Transverse colon (tissue), 4 donors: ENCODE data around the gene ABHD8. TPM values are rescaled to one million over a fixed set of nuclear protein-coding genes. Genes with fewer than 3 reads are reported as not detected.

Experiments
- DNase-seq: peaks from one replicate; pipeline ENCODE4 v3.0.0-alpha.2; 2019
- H3K27ac ChIP-seq, 4 donors: fragments of 200-600 bp; sonication (generic); 2 replicates each; pipeline ENCODE4 v1.5.1; 2016 to 2018; ENCODE audit warnings: inconsistent platforms in 4 of 4
- H3K27me3 ChIP-seq: fragments of 200-600 bp; sonication (generic); 2 replicates; pipeline ENCODE4 v1.5.1; 2017; ENCODE audit warnings: inconsistent platforms
- H3K36me3 ChIP-seq, 4 donors: fragments of 200-600 bp; sonication (generic); 2 replicates each; pipeline ENCODE4 v1.5.1; 2017 to 2019; ENCODE audit warnings: inconsistent platforms in 4 of 4
- H3K4me1 ChIP-seq, 4 donors: fragments of 200-600 bp; sonication (generic); 2 replicates each; pipeline ENCODE4 v1.5.1; 2017 to 2020; ENCODE audit warnings: inconsistent platforms in 4 of 4
- H3K4me3 ChIP-seq, 4 donors: fragments of 200-600 bp; sonication (generic); 1 replicate in 1 of 4; 2 replicates in 3 of 4; pipeline versions ENCODE4 v1.5.1 to v1.6.1; 2017 to 2019; ENCODE audit warnings: inconsistent platforms in 4 of 4
- H3K9me3 ChIP-seq, 2 donors: fragments of 200-600 bp; sonication (generic); 2 replicates each; pipeline ENCODE4 v1.5.1; 2017 to 2019; ENCODE audit warnings: inconsistent platforms in 2 of 2
- EP300 ChIP-seq: sonication (generic); formaldehyde crosslinking; IDR thresholded peaks from one replicate; pipeline ENCODE4 v1.6.1; 2017; ENCODE audit warnings: antibody characterized with exemption, low read depth
- POLR2A ChIP-seq: fragments of 450-650 bp; IDR thresholded peaks from one replicate; pipeline ENCODE4 v1.6.1; 2016; ENCODE audit warnings: antibody characterized with exemption, mild to moderate bottlenecking, moderate library complexity
- POLR2AphosphoS5 ChIP-seq, 3 donors: sonication (generic); formaldehyde crosslinking; IDR thresholded peaks; one replicate each; pipeline ENCODE4 v1.6.1; 2016; ENCODE audit warnings: antibody characterized with exemption in 3 of 3
- WGBS, 2 donors: methylation state at CpG; one replicate each; pipeline ENCODE4 v1.1.5; 2018; ENCODE audit warnings: low coverage in 1 of 2; 5-methylcytosine and 5-hydroxymethylcytosine counted together
- in situ Hi-C, 4 donors: fragments of 200-750 bp; cut with MboI; loops; one replicate each; pipeline versions ENCODE4 v1.15.0 to v1.15.1; 2017; ENCODE audit warnings: low sequenced_read_pairs in 3 of 4, low pct_ligation_motif_present in 1 of 4, low pct_unique_long_range_greater_than_20kb in 1 of 4
- intact Hi-C: fragments of 100-400 bp; cut with DNase I; formaldehyde crosslinking; loops from one replicate; pipeline ENCODE4 v1.15.1; 2023; ENCODE audit warnings: low total_unique reads
- total RNA-seq, 4 donors: library from RNA; depleted of rRNA; stranded (reverse); fragments of >200 nt; gene quantifications; one replicate each; pipeline ENCODE4 v1.1.0, GENCODE V29; 2016
- TF ChIP-seq, protein P1 (sequence below), 5 experiments: fragments of 200-600 bp in 3 of 5; fragments of 450-650 bp in 2 of 5; sonication (generic) in 3 of 5; IDR thresholded peaks; 1 replicate in 2 of 5; 2 replicates in 3 of 5; pipeline ENCODE4 v1.5.1; 2016 to 2017; ENCODE audit warnings: antibody characterized with exemption in 5 of 5, inconsistent platforms in 3 of 5, mild to moderate bottlenecking in 2 of 5, moderate library complexity in 1 of 5

Gene ABHD8
- total RNA-seq, 4 donors from 2014 or later, result 6.0 to 14.1 (median 9.1) TPM

GRCh38 chr19:17248011-17248776 lies 55.0 kb downstream of the ABHD8 start:
- H3K4me1 ChIP-seq, result peaks cover 21 to 41% (median 33%) of the 10 kb centered on the region in 4 donors
- no peaks in the 10 kb centered on the region for H3K36me3 ChIP-seq
- TF ChIP-seq POLR2A (no peak), POLR2AphosphoS5 (IDR thresholded peaks at IDR 0.05) (no peak), EP300 (no peak)
- TF ChIP-seq, protein P1, sequence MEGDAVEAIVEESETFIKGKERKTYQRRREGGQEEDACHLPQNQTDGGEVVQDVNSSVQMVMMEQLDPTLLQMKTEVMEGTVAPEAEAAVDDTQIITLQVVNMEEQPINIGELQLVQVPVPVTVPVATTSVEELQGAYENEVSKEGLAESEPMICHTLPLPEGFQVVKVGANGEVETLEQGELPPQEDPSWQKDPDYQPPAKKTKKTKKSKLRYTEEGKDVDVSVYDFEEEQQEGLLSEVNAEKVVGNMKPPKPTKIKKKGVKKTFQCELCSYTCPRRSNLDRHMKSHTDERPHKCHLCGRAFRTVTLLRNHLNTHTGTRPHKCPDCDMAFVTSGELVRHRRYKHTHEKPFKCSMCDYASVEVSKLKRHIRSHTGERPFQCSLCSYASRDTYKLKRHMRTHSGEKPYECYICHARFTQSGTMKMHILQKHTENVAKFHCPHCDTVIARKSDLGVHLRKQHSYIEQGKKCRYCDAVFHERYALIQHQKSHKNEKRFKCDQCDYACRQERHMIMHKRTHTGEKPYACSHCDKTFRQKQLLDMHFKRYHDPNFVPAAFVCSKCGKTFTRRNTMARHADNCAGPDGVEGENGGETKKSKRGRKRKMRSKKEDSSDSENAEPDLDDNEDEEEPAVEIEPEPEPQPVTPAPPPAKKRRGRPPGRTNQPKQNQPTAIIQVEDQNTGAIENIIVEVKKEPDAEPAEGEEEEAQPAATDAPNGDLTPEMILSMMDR (IDR thresholded peaks at IDR 0.05), result no peak
- intact Hi-C loops (no loop called here), in situ Hi-C loops (no loop called here)
- H3K4me3 ChIP-seq, result no peak overlapping the region
- H3K9me3 ChIP-seq, result no peaks in the 10 kb centered on the region
- DNase-seq, result peak; percentile 73
- 54 to 62% methylated on average over 2 to 20 of the region's 21 CpGs for WGBS, 2 donors
- peak overlapping the region; percentile 56 to 95 (median 91) for H3K27ac ChIP-seq
- no peaks in the 10 kb centered on the region for H3K27me3 ChIP-seq

DNA sequence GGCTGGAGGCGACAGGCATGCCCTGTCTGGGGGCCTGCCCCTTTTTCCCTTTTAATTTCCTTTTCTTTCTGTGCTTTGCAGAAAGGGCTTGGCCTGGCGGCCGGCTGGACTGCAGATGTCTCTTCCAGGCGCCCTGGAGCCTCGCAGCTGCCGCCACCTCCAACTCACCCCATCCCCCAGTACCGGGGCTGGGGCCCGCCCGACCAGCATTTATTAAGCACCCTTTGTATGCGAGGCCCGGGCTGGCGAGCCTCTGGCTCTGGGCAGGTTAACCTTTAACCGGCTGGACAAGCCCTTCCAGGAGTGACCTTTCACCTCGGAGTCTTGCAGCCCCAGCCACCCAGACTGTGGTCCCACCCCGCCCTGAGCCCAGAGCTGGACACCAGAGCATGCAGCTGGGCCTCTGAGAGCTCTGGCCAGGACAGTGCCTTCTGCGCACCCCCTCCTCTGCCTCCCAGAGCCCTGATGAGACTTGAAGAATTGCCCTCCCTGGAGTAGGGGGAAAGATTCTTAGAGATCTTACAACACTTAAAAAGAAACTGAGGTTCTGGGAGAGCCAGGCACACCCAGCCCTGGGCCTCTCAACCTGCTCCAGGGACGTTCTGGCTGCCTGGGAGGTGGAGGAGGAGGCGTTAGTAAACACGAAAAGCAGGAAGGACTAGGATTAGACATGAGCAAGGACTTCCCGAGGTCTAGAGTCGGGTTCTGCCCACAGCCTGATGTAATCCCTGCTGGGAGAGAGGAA lies 56.4 kb downstream of the ABHD8 start:
- H3K9me3 ChIP-seq, result no peaks in the 10 kb centered on the region
- 0 to 17% methylated on average over 6 to 18 of the region's 21 CpGs for WGBS, 2 donors
- TF ChIP-seq POLR2AphosphoS5 (IDR thresholded peaks at IDR 0.05), result peak in 2 of 3 donors; percentile 16 to 37
- TF ChIP-seq, protein P1 (IDR thresholded peaks at IDR 0.05), result no peak
- peak overlapping the region; percentile 89 to 95 (median 94) for H3K27ac ChIP-seq
- no peaks in the 10 kb centered on the region for H3K36me3 ChIP-seq
- peaks cover 28 to 54% (median 47%) of the 10 kb centered on the region in 4 donors for H3K4me1 ChIP-seq
- H3K27me3 ChIP-seq, result no peaks in the 10 kb centered on the region
- in situ Hi-C loops (no loop called here), intact Hi-C loops (no loop called here)
- peak; percentile 69 for DNase-seq
- peak overlapping the region; percentile 56 to 95 (median 72) for H3K4me3 ChIP-seq

GRCh38 chr19:17245535-17245984 lies 57.7 kb downstream of the ABHD8 start, which contains the start of gene NR2F6:
NR2F6 (minus strand) TSS chr19:17245919; CDS start chr19:17245220, 699 bp downstream.
- Histone ChIP-seq H3K27me3 (no peaks in the 10 kb centered on the region), H3K27ac (peak within 1 kb of the TSS; percentile 89 to 95 (median 94)), H3K9me3 (no peaks in the 10 kb centered on the region), H3K36me3 (no peaks in the 10 kb centered on the region), H3K4me1 (peaks cover 34 to 65% (median 59%) of the 10 kb centered on the region in 4 donors), H3K4me3 (peak within 1 kb of the TSS; percentile 63 to 97 (median 87))
- WGBS, 2 donors, result 0% methylated on average over 24 of the region's 72 CpGs; no CpG with 5 or more reads in 1 of the 2 donors
- no peak for DNase-seq
- in situ Hi-C loops (no loop called here), intact Hi-C loops (no loop called here)
- no peak for TF ChIP-seq EP300
- TF ChIP-seq POLR2AphosphoS5 (IDR thresholded peaks at IDR 0.05), result peak; percentile 65 to 69 (median 68)

GRCh38 chr19:17244618-17245534 lies 58.3 kb downstream of the ABHD8 start:
- H3K4me1 ChIP-seq, result peaks cover 34 to 71% (median 66%) of the 10 kb centered on the region in 4 donors
- H3K4me3 ChIP-seq, result peak overlapping the region; percentile 63 to 97 (median 87)
- intact Hi-C loops (no loop called here), in situ Hi-C loops (no loop called here)
- 6 to 17% methylated on average over 2 to 28 of the region's 100 CpGs for WGBS, 2 donors
- peak; percentile 59 for DNase-seq
- H3K27ac ChIP-seq, result peak overlapping the region; percentile 89 to 95 (median 94)
- no peaks in the 10 kb centered on the region for H3K36me3 ChIP-seq
- no peaks in the 10 kb centered on the region for H3K9me3 ChIP-seq
- TF ChIP-seq EP300, result no peak
- no peak for TF ChIP-seq POLR2A
- H3K27me3 ChIP-seq, result no peaks in the 10 kb centered on the region
